Bone marrow (tissue), 2 donors: ENCODE results near the gene MORN3.
"Not testable (repeated sequence)": the region's sequence is repeated elsewhere in the genome, so short reads cannot be mapped to it uniquely, and the experiment has no call there.

Experiments
- DNase-seq, 2 donors: peaks; one replicate each; lab custom pipeline; 2025; lab: John Stamatoyannopoulos, UW

MORN3 gene

GRCh38 chr12:121692744-121693143, 23.3 kb upstream of the MORN3 start:
- DNase-seq: not testable (repeated sequence)

DNA sequence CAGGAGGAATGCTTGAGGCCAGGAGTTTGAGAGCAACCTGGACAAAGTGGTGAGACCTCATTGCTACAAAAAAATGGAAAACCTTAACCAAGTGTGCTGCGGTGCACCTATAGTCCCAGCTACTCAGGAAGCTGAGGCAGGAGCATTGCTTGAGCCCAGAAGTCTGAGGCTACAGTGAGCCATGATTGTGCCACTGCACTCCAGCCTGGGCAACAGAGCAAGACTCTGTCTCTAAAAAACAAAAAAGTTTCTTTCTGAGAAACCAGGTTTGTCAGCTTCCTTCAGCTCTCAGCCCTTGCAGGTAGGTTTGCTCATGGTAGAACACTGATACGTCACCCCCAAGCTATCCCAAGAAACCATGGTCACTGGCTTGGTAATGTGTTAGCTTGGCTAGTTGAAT, 20.0 kb upstream of the MORN3 start:
- no peak for DNase-seq

DNA sequence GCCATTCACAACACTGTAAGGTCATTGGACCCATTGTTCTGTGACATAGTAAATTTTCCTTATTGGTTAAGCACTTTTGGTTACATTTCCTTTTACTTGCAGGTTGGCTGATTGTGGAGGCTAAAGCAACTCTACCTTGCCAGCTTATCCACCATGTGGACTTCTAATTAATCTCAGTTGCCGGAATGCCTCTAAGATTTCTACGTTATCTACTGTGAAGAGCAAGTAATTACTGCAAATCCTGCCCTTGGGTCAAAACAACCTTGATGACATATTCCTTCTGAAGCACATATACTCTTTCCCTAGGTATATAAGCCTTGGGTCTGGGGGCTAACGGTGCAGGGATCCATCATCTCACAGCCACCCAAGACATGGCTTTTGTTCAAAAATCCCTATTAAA, 19.5 kb upstream of the MORN3 start:
- DNase-seq: no peak

GRCh38 chr12:121679661-121680197, 10.3 kb upstream of the MORN3 start:
- DNase-seq: not testable (repeated sequence)

DNA sequence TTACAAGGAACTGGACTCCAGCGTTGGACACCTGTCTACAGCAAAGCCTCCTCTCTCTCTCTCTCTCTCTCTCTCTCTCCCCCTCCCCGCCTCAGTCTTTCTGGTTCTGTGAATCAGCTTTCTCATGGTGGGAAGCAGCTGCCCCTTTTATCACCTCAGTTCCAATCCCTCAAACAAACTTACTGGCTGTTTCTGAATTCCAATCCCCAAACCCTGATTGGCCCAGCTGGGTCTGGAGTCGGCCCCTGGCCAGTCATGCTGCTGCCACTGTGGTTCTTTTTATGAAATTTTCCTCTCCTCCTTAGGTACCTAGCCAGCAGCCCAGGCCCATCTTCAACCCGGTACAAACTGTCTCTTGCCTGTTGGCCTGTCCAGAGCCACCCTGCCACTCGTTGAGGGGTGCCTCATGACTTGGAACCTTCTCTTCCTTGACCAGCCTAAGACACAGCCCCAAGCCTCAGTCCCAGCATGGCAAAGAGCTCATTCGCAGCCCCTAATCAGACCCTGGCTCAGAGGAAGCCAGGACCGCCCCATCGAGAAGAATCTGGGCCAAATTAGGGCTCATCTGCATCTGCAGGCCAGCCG, 9.4 kb upstream of the MORN3 start:
- no peak for DNase-seq

GRCh38 chr12:121678305-121678704, 8.9 kb upstream of the MORN3 start:
- no peak for DNase-seq

DNA sequence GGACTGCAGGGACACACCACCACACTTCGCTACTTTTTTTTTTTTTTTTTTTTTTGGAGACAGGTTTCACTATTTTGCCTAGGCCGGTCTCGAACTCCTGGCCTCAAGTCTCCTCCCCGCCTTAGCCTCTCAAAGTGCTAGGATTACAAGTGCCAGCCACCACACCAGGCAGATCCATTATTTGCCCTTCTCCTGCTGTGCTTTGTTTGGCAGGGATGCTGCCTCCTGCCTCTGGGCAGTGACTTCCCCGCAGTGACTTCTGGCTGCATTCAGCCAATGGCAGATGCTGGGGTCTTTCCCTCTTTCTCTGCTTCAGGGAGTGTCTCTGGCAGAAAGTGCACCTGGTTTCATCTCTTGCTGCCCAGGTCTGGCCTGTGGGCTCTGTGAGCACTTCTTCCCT, 6.7 kb upstream of the MORN3 start:
- no peak for DNase-seq

GRCh38 chr12:121673013-121673511, 3.6 kb upstream of the MORN3 start:
- no peak for DNase-seq

GRCh38 chr12:121668750-121669520, 519 bp downstream of the MORN3 start:
- DNase-seq: peak in 1 of 2 donors; percentile 45

DNA sequence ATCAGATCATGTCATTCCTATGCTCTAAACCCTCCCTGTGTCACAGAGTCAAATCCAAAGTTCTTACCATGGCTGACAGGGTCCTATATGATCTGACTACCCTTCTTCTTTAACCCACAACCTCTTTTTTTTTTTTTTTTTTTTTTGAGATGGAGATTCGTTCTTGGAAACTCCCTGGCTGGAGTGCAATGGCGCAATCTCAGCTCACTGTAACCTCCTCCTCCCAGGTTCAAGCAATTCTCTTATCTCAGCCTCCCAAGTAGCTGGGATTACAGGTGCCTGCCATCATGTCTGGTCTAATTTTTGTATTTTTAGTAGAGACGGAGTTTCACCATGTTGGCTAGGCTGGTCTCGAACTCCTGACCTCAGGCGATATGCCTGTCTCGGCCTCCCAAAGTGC, 2.6 kb downstream of the MORN3 start:
- not testable (repeated sequence) for DNase-seq

- DNase-seq: no peak
Measured at GRCh38 chr12:121663610-121663929, 5.9 kb downstream of the MORN3 start.

GRCh38 chr12:121661353-121662105, 7.9 kb downstream of the MORN3 start:
- not testable (repeated sequence) for DNase-seq

- no peak for DNase-seq
Measured at GRCh38 chr12:121657305-121658008, 12.0 kb downstream of the MORN3 start.

- DNase-seq: no peak
Measured at GRCh38 chr12:121656122-121656521, 13.3 kb downstream of the MORN3 start.

DNA sequence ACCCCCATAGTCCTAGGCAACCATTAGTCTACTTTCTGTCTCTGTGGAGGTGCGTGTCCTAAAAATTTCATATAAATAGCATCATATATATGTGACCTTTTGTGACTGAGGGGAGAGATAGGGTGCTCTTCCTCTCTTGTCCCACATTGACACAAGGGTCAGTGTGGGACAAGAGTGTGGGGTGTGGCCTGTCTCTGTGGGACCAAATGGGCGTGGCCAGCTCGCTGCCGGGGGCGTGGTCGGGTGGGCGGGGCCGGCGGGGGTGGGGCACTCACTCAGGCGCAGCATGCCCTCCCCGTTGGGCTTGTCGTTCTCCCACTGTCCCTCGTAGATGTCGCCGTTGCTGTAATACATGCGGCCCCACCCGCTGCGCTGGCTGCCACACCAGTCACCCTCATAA, 15.5 kb downstream of the MORN3 start:
- DNase-seq: no peak

DNA sequence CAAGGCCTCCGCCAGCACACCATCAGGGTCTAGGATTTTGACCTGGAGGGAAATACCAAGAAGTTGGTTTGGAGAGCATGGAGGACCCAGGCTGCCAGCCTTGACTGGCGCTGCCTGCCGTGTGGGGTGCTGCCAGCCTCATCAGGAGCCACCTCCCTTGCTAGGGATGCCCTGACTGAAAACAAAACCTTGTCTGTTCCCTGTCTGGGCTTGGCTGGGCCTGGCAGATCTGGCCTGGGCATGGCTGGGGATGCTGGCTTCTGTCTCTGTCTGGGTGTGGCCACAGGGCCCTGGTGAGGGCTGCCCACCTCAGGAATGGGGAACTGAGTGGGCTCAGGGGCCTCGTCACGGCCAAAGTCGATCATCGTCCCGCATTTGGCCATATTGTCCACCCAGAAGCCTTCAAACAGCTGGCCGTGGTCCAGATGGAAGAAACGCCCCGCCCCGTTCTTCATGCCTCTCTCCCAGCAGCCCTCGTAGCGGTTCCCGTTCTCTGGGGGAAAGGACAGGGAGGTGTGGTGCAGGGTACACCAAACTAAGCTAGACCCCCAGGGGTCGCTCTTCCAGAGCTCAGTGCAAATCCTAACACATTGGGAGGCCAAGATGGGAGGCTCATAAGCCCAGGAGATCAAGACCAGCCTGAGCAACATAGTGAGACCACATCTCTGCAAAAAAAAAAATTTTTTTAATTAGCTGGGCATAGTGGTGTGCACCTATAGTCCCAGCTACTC, 16.5 kb downstream of the MORN3 start:
- DNase-seq: no peak

DNA sequence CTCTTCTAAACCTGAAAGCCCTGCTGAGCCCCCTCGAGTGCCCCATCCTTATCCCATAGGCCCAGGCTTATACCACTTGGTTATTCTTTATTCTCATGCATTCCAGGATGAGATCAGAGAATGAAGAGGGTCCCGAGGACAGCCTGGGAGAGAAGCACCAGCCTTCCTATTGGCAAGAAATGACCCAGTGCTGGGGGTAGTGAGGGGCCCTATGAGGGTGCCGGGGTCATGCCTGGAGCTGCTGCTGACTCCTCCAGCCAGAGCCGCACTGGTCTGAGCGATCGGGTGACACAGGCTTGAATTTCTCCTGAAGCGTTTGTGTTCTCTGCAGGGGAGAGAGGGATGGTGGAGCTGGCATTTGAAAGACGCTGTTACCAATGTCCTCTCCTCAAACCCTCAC, 18.1 kb downstream of the MORN3 start:
- no peak for DNase-seq

- peak in 1 of 2 donors; percentile 74 for DNase-seq
Measured at GRCh38 chr12:121649819-121650353, 19.6 kb downstream of the MORN3 start.

DNA sequence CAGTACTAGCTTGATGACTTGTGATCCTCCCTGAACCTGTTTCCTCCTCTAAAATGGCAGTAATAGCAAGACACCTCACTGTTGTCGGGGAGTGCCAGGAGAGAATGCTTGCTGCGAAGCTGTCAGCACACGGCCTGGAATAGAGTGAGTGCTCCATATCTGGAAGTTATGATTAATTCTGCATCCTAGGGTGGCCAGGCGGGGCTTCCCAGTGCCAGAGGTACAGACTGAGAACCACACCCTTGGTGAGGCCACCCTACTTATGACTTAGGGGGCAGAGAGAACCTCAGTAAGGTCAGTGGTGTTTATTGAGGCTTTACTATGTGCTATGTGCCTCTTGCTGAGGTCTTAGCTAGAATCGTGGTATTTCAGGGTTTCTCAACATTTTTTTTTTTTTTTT, 20.1 kb downstream of the MORN3 start:
- no peak for DNase-seq

GRCh38 chr12:121648458-121649028, 20.9 kb downstream of the MORN3 start:
- no peak for DNase-seq

GRCh38 chr12:121641343-121641630, 28.2 kb downstream of the MORN3 start:
- DNase-seq: no peak
